ENCODE data around the gene PARD3.
A peak's percentile ranks its signal among the peaks of the same experiment; 100 is the strongest.

The PARD3 gene

GRCh38 chr10:34821587-34822585 is 6.8 kb upstream of the PARD3 start:
- no peak for DNase-seq

- DNase-seq: no peak
These were observed 2.5 kb upstream of the PARD3 start for GRCh38 chr10:34817586-34817985.

- no peak for DNase-seq
These were observed 2.0 kb upstream of the PARD3 start for GRCh38 chr10:34817054-34817453.

GRCh38 chr10:34816501-34817002 is 1.5 kb upstream of the PARD3 start:
- no peak for DNase-seq

GRCh38 chr10:34816085-34816496 is 995 bp upstream of the PARD3 start:
- no peak for DNase-seq

GRCh38 chr10:34814913-34815184 is 247 bp downstream of the PARD3 start:
- no peak for DNase-seq

- DNase-seq: no peak
These were observed 728 bp downstream of the PARD3 start for GRCh38 chr10:34814223-34814912.

- DNase-seq: no peak
These were observed 1.4 kb downstream of the PARD3 start for GRCh38 chr10:34813626-34814222.

GRCh38 chr10:34812771-34813170 is 2.3 kb downstream of the PARD3 start:
- DNase-seq: no peak

GRCh38 chr10:34811968-34812514 is 3.1 kb downstream of the PARD3 start:
- DNase-seq: no peak

- DNase-seq: no peak
These were observed 3.7 kb downstream of the PARD3 start for GRCh38 chr10:34811126-34811967.

- DNase-seq: no peak
These were observed 5.3 kb downstream of the PARD3 start for GRCh38 chr10:34809796-34810195.

GRCh38 chr10:34808801-34809745 is 6.0 kb downstream of the PARD3 start:
- peak; percentile 49 to 80 for DNase-seq

GRCh38 chr10:34808336-34808735 is 6.8 kb downstream of the PARD3 start:
- DNase-seq: no peak

GRCh38 chr10:34804306-34804705 is 10.8 kb downstream of the PARD3 start:
- no peak for DNase-seq

GRCh38 chr10:34802692-34803091 is 12.4 kb downstream of the PARD3 start:
- no peak for DNase-seq

- DNase-seq: no peak
These were observed 13.9 kb downstream of the PARD3 start for GRCh38 chr10:34801097-34801733.

GRCh38 chr10:34800624-34801023 is 14.5 kb downstream of the PARD3 start:
- no peak for DNase-seq

GRCh38 chr10:34798654-34799053 is 16.4 kb downstream of the PARD3 start:
- no peak for DNase-seq

- DNase-seq: no peak
These were observed 17.9 kb downstream of the PARD3 start for GRCh38 chr10:34797155-34797554.

GRCh38 chr10:34796133-34796532 is 19.0 kb downstream of the PARD3 start:
- no peak for DNase-seq
